AG10803 (cell line): ENCODE measurements around the gene PTPRM.

ENCODE experiments used
- DNase-seq: peaks from one replicate; pipeline ENCODE4 v3.0.0; 2010; ENCODE audit warnings: low read depth
- H3K4me3 ChIP-seq: 2 replicates; pipeline ENCODE4 v1.5.1; 2011; ENCODE audit warnings: mild to moderate bottlenecking, low read length, control low read depth
- TF ChIP-seq, protein P1 (sequence below): conservative IDR thresholded peaks from 2 replicates; pipeline ENCODE4 v1.5.1; 2011; ENCODE audit warnings: mild to moderate bottlenecking, low read length, control low read depth, inconsistent platforms

The PTPRM gene

GRCh38 chr18:7532942-7533341 lies 34.2 kb upstream of the PTPRM start:
- TF ChIP-seq, protein P1, sequence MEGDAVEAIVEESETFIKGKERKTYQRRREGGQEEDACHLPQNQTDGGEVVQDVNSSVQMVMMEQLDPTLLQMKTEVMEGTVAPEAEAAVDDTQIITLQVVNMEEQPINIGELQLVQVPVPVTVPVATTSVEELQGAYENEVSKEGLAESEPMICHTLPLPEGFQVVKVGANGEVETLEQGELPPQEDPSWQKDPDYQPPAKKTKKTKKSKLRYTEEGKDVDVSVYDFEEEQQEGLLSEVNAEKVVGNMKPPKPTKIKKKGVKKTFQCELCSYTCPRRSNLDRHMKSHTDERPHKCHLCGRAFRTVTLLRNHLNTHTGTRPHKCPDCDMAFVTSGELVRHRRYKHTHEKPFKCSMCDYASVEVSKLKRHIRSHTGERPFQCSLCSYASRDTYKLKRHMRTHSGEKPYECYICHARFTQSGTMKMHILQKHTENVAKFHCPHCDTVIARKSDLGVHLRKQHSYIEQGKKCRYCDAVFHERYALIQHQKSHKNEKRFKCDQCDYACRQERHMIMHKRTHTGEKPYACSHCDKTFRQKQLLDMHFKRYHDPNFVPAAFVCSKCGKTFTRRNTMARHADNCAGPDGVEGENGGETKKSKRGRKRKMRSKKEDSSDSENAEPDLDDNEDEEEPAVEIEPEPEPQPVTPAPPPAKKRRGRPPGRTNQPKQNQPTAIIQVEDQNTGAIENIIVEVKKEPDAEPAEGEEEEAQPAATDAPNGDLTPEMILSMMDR: no peak
- DNase-seq: peak; percentile 13
- H3K4me3 ChIP-seq: no peak overlapping the region

GRCh38 chr18:7535436-7536205 lies 31.5 kb upstream of the PTPRM start:
- no peak overlapping the region for H3K4me3 ChIP-seq
- DNase-seq: no peak
- TF ChIP-seq, protein P1: no peak

DNA sequence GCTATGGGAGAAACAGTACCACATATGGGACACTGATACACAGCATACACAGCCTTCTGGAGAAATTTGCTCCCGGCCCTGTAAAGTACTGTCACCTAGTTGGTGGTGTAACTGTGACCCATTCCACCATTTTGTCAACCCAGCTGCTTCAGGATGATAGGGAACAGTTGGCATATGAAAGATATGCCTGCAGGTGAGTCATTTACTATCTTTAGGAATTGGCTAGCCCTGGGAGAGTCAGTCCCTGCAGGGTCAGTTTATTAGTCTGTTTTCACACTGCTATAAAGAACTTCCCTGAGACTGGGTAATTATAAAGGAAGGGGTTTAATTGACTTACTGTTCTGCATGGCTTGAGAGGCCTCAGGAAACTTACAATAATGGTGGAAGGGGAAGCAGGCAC lies 30.0 kb upstream of the PTPRM start:
- no peak overlapping the region for H3K4me3 ChIP-seq
- TF ChIP-seq, protein P1: no peak
- no peak for DNase-seq

GRCh38 chr18:7541835-7542234 lies 25.3 kb upstream of the PTPRM start:
- TF ChIP-seq, protein P1: no peak
- H3K4me3 ChIP-seq: no peak overlapping the region
- DNase-seq: no peak

GRCh38 chr18:7544686-7545085 lies 22.4 kb upstream of the PTPRM start:
- TF ChIP-seq, protein P1: no peak
- no peak overlapping the region for H3K4me3 ChIP-seq
- no peak for DNase-seq

- DNase-seq: peak; percentile 27
- TF ChIP-seq, protein P1: no peak
- H3K4me3 ChIP-seq: no peak overlapping the region
Observed at GRCh38 chr18:7545734-7546133, 21.4 kb upstream of the PTPRM start.

DNA sequence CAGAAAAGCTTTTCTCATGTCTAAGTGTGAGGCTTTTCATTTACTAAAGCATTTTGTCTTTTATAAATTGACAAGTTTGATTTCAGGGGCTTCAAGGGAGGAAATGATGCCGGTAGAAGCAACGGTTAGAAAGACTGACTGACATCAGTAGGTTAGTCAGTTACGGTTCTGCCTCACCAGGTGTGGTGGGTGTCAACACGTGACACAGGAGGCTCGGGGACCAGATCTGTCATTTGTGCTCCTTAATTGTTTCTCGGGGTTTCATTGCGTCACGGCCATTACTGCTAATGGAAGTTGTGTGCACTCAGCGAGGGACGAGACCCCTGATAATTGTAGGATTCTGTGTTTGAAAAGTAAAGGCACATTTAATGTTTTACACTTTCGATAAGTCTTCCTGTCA lies 18.9 kb upstream of the PTPRM start:
- no peak overlapping the region for H3K4me3 ChIP-seq
- TF ChIP-seq, protein P1: no peak
- DNase-seq: no peak
